ENCODE measurements around the gene SDK1.

Gene SDK1

GRCh38 chr7:3760651-3761050, 459.6 kb downstream of the SDK1 start:
- H2AFZ ChIP-seq (ENCODE audit: low read depth, low read length) = no peak overlapping the region
- H3K4me2 ChIP-seq (ENCODE audit: low read length, poor library complexity, severe bottlenecking) = no peak overlapping the region
- no peak for DNase-seq
- H2BK15ac ChIP-seq (ENCODE audit: low read depth, poor library complexity, severe bottlenecking) = no peak overlapping the region
- no peak overlapping the region for H3K9ac ChIP-seq (ENCODE audit: low read length)
- no peak overlapping the region for H3K23ac ChIP-seq (ENCODE audit: low read length in 2 of 2)
- H3K4me1 ChIP-seq (ENCODE audit: control insufficient read depth, insufficient read depth, low read depth, low read length) = peaks cover 2% of the 10 kb centered on the region
- H4K8ac ChIP-seq (ENCODE audit: low read length) = no peak overlapping the region
- no peaks in the 10 kb centered on the region for H3K9me3 ChIP-seq (ENCODE audit: control insufficient read depth, low read length)
- H3K79me1 ChIP-seq (replicated peaks; ENCODE audit: low read length, poor library complexity, severe bottlenecking) = peaks cover 1% of the 10 kb centered on the region
- no peak overlapping the region for H3K27ac ChIP-seq (ENCODE audit: low read length, poor library complexity, severe bottlenecking)
- H2BK120ac ChIP-seq (ENCODE audit: low read depth, low read length) = no peak overlapping the region
- H2BK12ac ChIP-seq (ENCODE audit: low read length in 2 of 2) = no peak overlapping the region
- WGBS = 91% methylated on average over 5 of the region's 5 CpGs
- no peaks in the 10 kb centered on the region for H3K36me3 ChIP-seq (ENCODE audit: control insufficient read depth in 1 of 2, insufficient read depth in 2 of 2, low read depth in 1 of 2, low read length in 2 of 2)
- no peak overlapping the region for H3K4ac ChIP-seq (ENCODE audit: low read depth in 1 of 2, low read length in 2 of 2)
- no peak overlapping the region for H3K14ac ChIP-seq (ENCODE audit: low read length in 2 of 2)
- H2AK5ac ChIP-seq (ENCODE audit: low read length, severe bottlenecking) = no peak overlapping the region
- H3K18ac ChIP-seq (ENCODE audit: low read depth in 1 of 2, low read length in 2 of 2) = peak overlapping the region in 1 of 2 experiments; percentile 10
- no peaks in the 10 kb centered on the region for H3K27me3 ChIP-seq (ENCODE audit: control insufficient read depth in 1 of 2, insufficient read depth in 1 of 2, low read length in 2 of 2)
- H3K4me3 ChIP-seq (ENCODE audit: insufficient read depth in 1 of 2, low read depth in 1 of 2, low read length in 2 of 2) = no peak overlapping the region
- H2BK5ac ChIP-seq (ENCODE audit: low read depth, low read length, poor library complexity, severe bottlenecking) = no peak overlapping the region
- no peak overlapping the region for H4K91ac ChIP-seq (ENCODE audit: low read length)

- no peak overlapping the region for H4K91ac ChIP-seq (ENCODE audit: low read length)
- DNase-seq = no peak
- no peak overlapping the region for H3K4me3 ChIP-seq (ENCODE audit: insufficient read depth in 1 of 2, low read depth in 1 of 2, low read length in 2 of 2)
- H2AK5ac ChIP-seq (ENCODE audit: low read length, severe bottlenecking) = no peak overlapping the region
- no peak overlapping the region for H3K27ac ChIP-seq (ENCODE audit: low read length, poor library complexity, severe bottlenecking)
- H3K4me1 ChIP-seq (ENCODE audit: control insufficient read depth, insufficient read depth, low read depth, low read length) = peaks cover 2% of the 10 kb centered on the region
- no peak overlapping the region for H2BK120ac ChIP-seq (ENCODE audit: low read depth, low read length)
- H2BK5ac ChIP-seq (ENCODE audit: low read depth, low read length, poor library complexity, severe bottlenecking) = no peak overlapping the region
- no peak overlapping the region for H3K23ac ChIP-seq (ENCODE audit: low read length in 2 of 2)
- peaks cover 1% of the 10 kb centered on the region for H3K79me1 ChIP-seq (replicated peaks; ENCODE audit: low read length, poor library complexity, severe bottlenecking)
- no peaks in the 10 kb centered on the region for H3K9me3 ChIP-seq (ENCODE audit: control insufficient read depth, low read length)
- H3K14ac ChIP-seq (ENCODE audit: low read length in 2 of 2) = no peak overlapping the region
- 81% methylated on average over 9 of the region's 11 CpGs for WGBS
- H3K18ac ChIP-seq (ENCODE audit: low read depth in 1 of 2, low read length in 2 of 2) = no peak overlapping the region
- H2BK15ac ChIP-seq (ENCODE audit: low read depth, poor library complexity, severe bottlenecking) = no peak overlapping the region
- H2AFZ ChIP-seq (ENCODE audit: low read depth, low read length) = no peak overlapping the region
- peak overlapping the region; percentile 39 for H3K9ac ChIP-seq (ENCODE audit: low read length)
- H3K4me2 ChIP-seq (ENCODE audit: low read length, poor library complexity, severe bottlenecking) = no peak overlapping the region
- no peak overlapping the region for H4K8ac ChIP-seq (ENCODE audit: low read length)
- H2BK12ac ChIP-seq (ENCODE audit: low read length in 2 of 2) = no peak overlapping the region
- no peak overlapping the region for H3K4ac ChIP-seq (ENCODE audit: low read depth in 1 of 2, low read length in 2 of 2)
- no peaks in the 10 kb centered on the region for H3K36me3 ChIP-seq (ENCODE audit: control insufficient read depth in 1 of 2, insufficient read depth in 2 of 2, low read depth in 1 of 2, low read length in 2 of 2)
- H3K27me3 ChIP-seq (ENCODE audit: control insufficient read depth in 1 of 2, insufficient read depth in 1 of 2, low read length in 2 of 2) = no peaks in the 10 kb centered on the region
Measured at GRCh38 chr7:3762146-3762831, 461.2 kb downstream of the SDK1 start.

- Histone ChIP-seq H3K4ac (ENCODE audit: low read depth in 1 of 2, low read length in 2 of 2) (no peak overlapping the region), H3K14ac (ENCODE audit: low read length in 2 of 2) (no peak overlapping the region), H3K23ac (ENCODE audit: low read length in 2 of 2) (no peak overlapping the region), H3K9ac (ENCODE audit: low read length) (no peak overlapping the region), H2BK5ac (ENCODE audit: low read depth, low read length, poor library complexity, severe bottlenecking) (no peak overlapping the region), H3K27ac (ENCODE audit: low read length, poor library complexity, severe bottlenecking) (no peak overlapping the region), H3K27me3 (ENCODE audit: control insufficient read depth in 1 of 2, insufficient read depth in 1 of 2, low read length in 2 of 2) (no peaks in the 10 kb centered on the region), H3K4me3 (ENCODE audit: insufficient read depth in 1 of 2, low read depth in 1 of 2, low read length in 2 of 2) (no peak overlapping the region), H3K9me3 (ENCODE audit: control insufficient read depth, low read length) (peaks cover 5% of the 10 kb centered on the region), H4K8ac (ENCODE audit: low read length) (no peak overlapping the region), H4K91ac (ENCODE audit: low read length) (no peak overlapping the region), H3K36me3 (ENCODE audit: control insufficient read depth in 1 of 2, insufficient read depth in 2 of 2, low read depth in 1 of 2, low read length in 2 of 2) (no peaks in the 10 kb centered on the region), H2BK120ac (ENCODE audit: low read depth, low read length) (no peak overlapping the region), H2BK12ac (ENCODE audit: low read length in 2 of 2) (no peak overlapping the region), H3K4me2 (ENCODE audit: low read length, poor library complexity, severe bottlenecking) (no peak overlapping the region), H3K18ac (ENCODE audit: low read depth in 1 of 2, low read length in 2 of 2) (no peak overlapping the region), H3K4me1 (ENCODE audit: control insufficient read depth, insufficient read depth, low read depth, low read length) (no peaks in the 10 kb centered on the region), H3K79me1 (replicated peaks; ENCODE audit: low read length, poor library complexity, severe bottlenecking) (peaks cover 5% of the 10 kb centered on the region), H2BK15ac (ENCODE audit: low read depth, poor library complexity, severe bottlenecking) (no peak overlapping the region), H2AFZ (ENCODE audit: low read depth, low read length) (no peak overlapping the region), H2AK5ac (ENCODE audit: low read length, severe bottlenecking) (no peak overlapping the region)
- DNase-seq = no peak
- WGBS = 94% methylated on average over 8 of the region's 9 CpGs
Measured at GRCh38 chr7:3767917-3768777, 467.1 kb downstream of the SDK1 start.

GRCh38 chr7:3771906-3772305, 470.9 kb downstream of the SDK1 start:
- Histone ChIP-seq H2BK12ac (ENCODE audit: low read length in 2 of 2) (no peak overlapping the region), H3K4ac (ENCODE audit: low read depth in 1 of 2, low read length in 2 of 2) (no peak overlapping the region), H4K8ac (ENCODE audit: low read length) (no peak overlapping the region), H4K91ac (ENCODE audit: low read length) (no peak overlapping the region), H3K14ac (ENCODE audit: low read length in 2 of 2) (no peak overlapping the region), H3K9me3 (ENCODE audit: control insufficient read depth, low read length) (peaks cover 13% of the 10 kb centered on the region), H3K79me1 (replicated peaks; ENCODE audit: low read length, poor library complexity, severe bottlenecking) (peaks cover 5% of the 10 kb centered on the region), H2BK120ac (ENCODE audit: low read depth, low read length) (no peak overlapping the region), H3K18ac (ENCODE audit: low read depth in 1 of 2, low read length in 2 of 2) (no peak overlapping the region), H3K36me3 (ENCODE audit: control insufficient read depth in 1 of 2, insufficient read depth in 2 of 2, low read depth in 1 of 2, low read length in 2 of 2) (no peaks in the 10 kb centered on the region), H3K27me3 (ENCODE audit: control insufficient read depth in 1 of 2, insufficient read depth in 1 of 2, low read length in 2 of 2) (no peaks in the 10 kb centered on the region), H2AK5ac (ENCODE audit: low read length, severe bottlenecking) (no peak overlapping the region), H3K4me1 (ENCODE audit: control insufficient read depth, insufficient read depth, low read depth, low read length) (no peaks in the 10 kb centered on the region), H3K9ac (ENCODE audit: low read length) (no peak overlapping the region), H3K23ac (ENCODE audit: low read length in 2 of 2) (no peak overlapping the region), H2AFZ (ENCODE audit: low read depth, low read length) (no peak overlapping the region), H2BK5ac (ENCODE audit: low read depth, low read length, poor library complexity, severe bottlenecking) (no peak overlapping the region), H3K4me2 (ENCODE audit: low read length, poor library complexity, severe bottlenecking) (no peak overlapping the region), H3K27ac (ENCODE audit: low read length, poor library complexity, severe bottlenecking) (no peak overlapping the region), H3K4me3 (ENCODE audit: insufficient read depth in 1 of 2, low read depth in 1 of 2, low read length in 2 of 2) (no peak overlapping the region), H2BK15ac (ENCODE audit: low read depth, poor library complexity, severe bottlenecking) (no peak overlapping the region)
- no CpG with 5 or more reads among the region's 3 CpGs for WGBS
- DNase-seq = no peak

All from mesenchymal stem cell (in vitro differentiated cells and primary cell).